DMS53 treated with DMSO at 0.1 percent for 48 hours (cell line): ENCODE data around the gene GALNT12.

Experiments
- DNase-seq: peaks from one replicate; lab custom pipeline; 2025; ENCODE audit not compliant: unreplicated experiment; lab: John Stamatoyannopoulos, UW

The GALNT12 gene

GRCh38 chr9:98855592-98855991 is 48.1 kb downstream of the GALNT12 start:
- DNase-seq = no peak

GRCh38 chr9:98856982-98857381 is 49.5 kb downstream of the GALNT12 start:
- no peak for DNase-seq

GRCh38 chr9:98859941-98860340 is 52.5 kb downstream of the GALNT12 start:
- no peak for DNase-seq

GRCh38 chr9:98860871-98861293 is 53.4 kb downstream of the GALNT12 start:
- DNase-seq = peak; percentile 3

- DNase-seq = no peak
Observed at GRCh38 chr9:98861781-98862504, 54.5 kb downstream of the GALNT12 start.

GRCh38 chr9:98862936-98863335 is 55.5 kb downstream of the GALNT12 start:
- no peak for DNase-seq

- DNase-seq = no peak
Observed at GRCh38 chr9:98864281-98865174, 57.1 kb downstream of the GALNT12 start.

GRCh38 chr9:98865284-98865875 is 57.9 kb downstream of the GALNT12 start:
- no peak for DNase-seq

GRCh38 chr9:98866435-98867102 is 59.1 kb downstream of the GALNT12 start:
- DNase-seq = no peak

GRCh38 chr9:98867103-98867428 is 59.6 kb downstream of the GALNT12 start:
- DNase-seq = no peak

- DNase-seq = peak; percentile 44
Observed at GRCh38 chr9:98867429-98868168, 60.1 kb downstream of the GALNT12 start.

GRCh38 chr9:98869078-98869745 is 61.7 kb downstream of the GALNT12 start:
- no peak for DNase-seq

GRCh38 chr9:98869866-98870265 is 62.4 kb downstream of the GALNT12 start:
- no peak for DNase-seq

GRCh38 chr9:98870782-98871557 is 63.5 kb downstream of the GALNT12 start:
- no peak for DNase-seq

GRCh38 chr9:98871558-98872065 is 64.1 kb downstream of the GALNT12 start:
- no peak for DNase-seq

- no peak for DNase-seq
Observed at GRCh38 chr9:98873526-98873925, 66.1 kb downstream of the GALNT12 start.

- DNase-seq = no peak
Observed at GRCh38 chr9:98873951-98874371, 66.5 kb downstream of the GALNT12 start.

- no peak for DNase-seq
Observed at GRCh38 chr9:98874721-98875255, 67.3 kb downstream of the GALNT12 start.

- no peak for DNase-seq
Observed at GRCh38 chr9:98875536-98875935, 68.1 kb downstream of the GALNT12 start.
